ENCODE data around the gene SERPINE1.

- TF ChIP-seq, protein P1, sequence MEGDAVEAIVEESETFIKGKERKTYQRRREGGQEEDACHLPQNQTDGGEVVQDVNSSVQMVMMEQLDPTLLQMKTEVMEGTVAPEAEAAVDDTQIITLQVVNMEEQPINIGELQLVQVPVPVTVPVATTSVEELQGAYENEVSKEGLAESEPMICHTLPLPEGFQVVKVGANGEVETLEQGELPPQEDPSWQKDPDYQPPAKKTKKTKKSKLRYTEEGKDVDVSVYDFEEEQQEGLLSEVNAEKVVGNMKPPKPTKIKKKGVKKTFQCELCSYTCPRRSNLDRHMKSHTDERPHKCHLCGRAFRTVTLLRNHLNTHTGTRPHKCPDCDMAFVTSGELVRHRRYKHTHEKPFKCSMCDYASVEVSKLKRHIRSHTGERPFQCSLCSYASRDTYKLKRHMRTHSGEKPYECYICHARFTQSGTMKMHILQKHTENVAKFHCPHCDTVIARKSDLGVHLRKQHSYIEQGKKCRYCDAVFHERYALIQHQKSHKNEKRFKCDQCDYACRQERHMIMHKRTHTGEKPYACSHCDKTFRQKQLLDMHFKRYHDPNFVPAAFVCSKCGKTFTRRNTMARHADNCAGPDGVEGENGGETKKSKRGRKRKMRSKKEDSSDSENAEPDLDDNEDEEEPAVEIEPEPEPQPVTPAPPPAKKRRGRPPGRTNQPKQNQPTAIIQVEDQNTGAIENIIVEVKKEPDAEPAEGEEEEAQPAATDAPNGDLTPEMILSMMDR (IDR thresholded peaks at IDR 0.05; ENCODE audit: borderline replicate concordance, extremely low read depth, low read length, poor library complexity, severe bottlenecking): no peak
- TF ChIP-seq EZH2 (IDR thresholded peaks at IDR 0.05; ENCODE audit: borderline replicate concordance, low read depth, low read length, severe bottlenecking): no peak
Measured at GRCh38 chr7:101177644-101178043, 50.7 kb downstream of the SERPINE1 start.
